IMR-90 (cell line): ENCODE data around the gene IFIT2. TPM values are rescaled to one million over a fixed set of nuclear protein-coding genes. Genes with fewer than 3 reads are reported as not detected.

Experiments
- ATAC-seq: fragments of 200-7000 bp; cut with Tn5 transposase; 2 replicates; pipeline ENCODE4 v1.9.1; 2020; ENCODE audit warnings: low read depth, mild to moderate bottlenecking, moderate library complexity
- BruUV-seq: library from RNA; stranded (reverse); fragments of 400-500 nt; replicated peaks from 2 replicates; lab custom pipeline; 2021; lab: Mats Ljungman, UMichigan
- CTCF ChIA-PET: fragments of 300-600 bp; formaldehyde crosslinking; extraction: SDS; loops from one replicate; lab custom pipeline; 2021; ENCODE audit warnings: antibody characterized with exemption; lab: Yijun Ruan, JAX
- POLR2A ChIA-PET: fragments of 300-600 bp; sonication (Branson Sonifier 250); formaldehyde crosslinking; loops from one replicate; lab custom pipeline; 2022; ENCODE audit warnings: antibody characterized with exemption; ENCODE audit not compliant: unreplicated experiment; lab: Charles Lee
- DNase-seq: peaks from one replicate; pipeline ENCODE4 v3.0.0; 2013
- H2AFZ ChIP-seq: replicated peaks from 2 replicates; pipeline ENCODE3; 2013; ENCODE audit warnings: low read length, mild to moderate bottlenecking; ENCODE audit not compliant: poor library complexity
- H2AK5ac ChIP-seq: 2 replicates; pipeline ENCODE4 v1.6.1; 2013; ENCODE audit warnings: low read depth, low read length, inconsistent platforms
- H2AK9ac ChIP-seq: replicated peaks from 2 replicates; pipeline ENCODE3; 2013; ENCODE audit warnings: mild to moderate bottlenecking, low read depth, low read length, moderate library complexity; ENCODE audit not compliant: poor library complexity
- H2BK120ac ChIP-seq: 2 replicates; pipeline ENCODE4 v1.6.1; 2013; ENCODE audit warnings: low read depth, low read length, inconsistent platforms
- H2BK15ac ChIP-seq: 3 replicates; pipeline ENCODE4 v1.6.1; 2013; ENCODE audit warnings: low read depth, low read length, inconsistent platforms
- H2BK20ac ChIP-seq: 2 replicates; pipeline ENCODE4 v1.6.1; 2013; ENCODE audit warnings: low read depth, mild to moderate bottlenecking, inconsistent platforms, low read length, moderate library complexity
- H2BK5ac ChIP-seq: 2 replicates; pipeline ENCODE4 v1.6.1; 2013; ENCODE audit warnings: mild to moderate bottlenecking, low read depth, low read length, inconsistent platforms; ENCODE audit not compliant: poor library complexity, severe bottlenecking
- H3K14ac ChIP-seq: replicated peaks from 2 replicates; pipeline ENCODE4 v1.6.1; 2013; ENCODE audit warnings: low read depth, low read length, inconsistent platforms
- H3K18ac ChIP-seq: 2 replicates; pipeline ENCODE4 v1.6.1; 2013; ENCODE audit warnings: low read depth, low read length, control low read depth
- H3K23ac ChIP-seq: 2 replicates; pipeline ENCODE4 v1.6.1; 2013; ENCODE audit warnings: low read depth, low read length, inconsistent platforms
- H3K27ac ChIP-seq: 2 replicates; pipeline ENCODE4 v1.5.1; 2013; ENCODE audit warnings: mild to moderate bottlenecking, control low read depth, low read length; ENCODE audit not compliant: insufficient read depth
- H3K27me3 ChIP-seq: 2 replicates; pipeline ENCODE4 v1.6.1; 2013; ENCODE audit warnings: low read length; ENCODE audit not compliant: control insufficient read depth, insufficient read depth
- H3K36me3 ChIP-seq: 2 replicates; pipeline ENCODE4 v1.6.1; 2013; ENCODE audit warnings: low read length, mixed read lengths; ENCODE audit not compliant: control insufficient read depth, insufficient read depth
- H3K4ac ChIP-seq: 2 replicates; pipeline ENCODE4 v1.6.1; 2013; ENCODE audit warnings: low read depth, low read length, inconsistent platforms
- H3K4me1 ChIP-seq: 2 replicates; pipeline ENCODE4 v1.6.1; 2013; ENCODE audit warnings: low read length, mixed read lengths; ENCODE audit not compliant: control insufficient read depth, insufficient read depth
- H3K4me2 ChIP-seq: 2 replicates; pipeline ENCODE4 v1.6.1; 2013; ENCODE audit warnings: low read depth, mild to moderate bottlenecking, control low read depth, low read length, moderate library complexity
- H3K4me3 ChIP-seq: 2 replicates; pipeline ENCODE4 v1.5.1; 2013; ENCODE audit warnings: low read depth, mild to moderate bottlenecking, control low read depth, low read length, moderate library complexity; ENCODE audit not compliant: insufficient read depth
- H3K56ac ChIP-seq: 2 replicates; pipeline ENCODE4 v1.6.1; 2013; ENCODE audit warnings: low read length, inconsistent platforms; ENCODE audit not compliant: insufficient read depth; ENCODE audit errors: extremely low read depth
- H3K79me1 ChIP-seq, 2 experiments: 2 replicates each; pipeline ENCODE4 v1.6.1; 2013; ENCODE audit warnings: low read length in 2 of 2, inconsistent platforms in 1 of 2, low read depth in 1 of 2
- H3K9ac ChIP-seq: 2 replicates; pipeline ENCODE4 v1.6.1; 2013; ENCODE audit warnings: low read depth, low read length, control low read depth
- H3K9me1 ChIP-seq: 2 replicates; pipeline ENCODE4 v1.6.1; 2013; ENCODE audit warnings: low read length, inconsistent platforms; ENCODE audit not compliant: insufficient read depth
- H3K9me3 ChIP-seq: 2 replicates; pipeline ENCODE4 v1.6.1; 2013; ENCODE audit warnings: low read length; ENCODE audit not compliant: control insufficient read depth, insufficient read depth
- H4K20me1 ChIP-seq: 2 replicates; pipeline ENCODE4 v1.6.1; 2013; ENCODE audit warnings: low read length, inconsistent platforms; ENCODE audit not compliant: insufficient read depth
- H4K5ac ChIP-seq: 2 replicates; pipeline ENCODE4 v1.6.1; 2013; ENCODE audit warnings: mild to moderate bottlenecking, low read depth, low read length, control low read depth
- H4K8ac ChIP-seq, 2 experiments: 2 replicates each; pipeline ENCODE4 v1.6.1; 2013; ENCODE audit warnings: low read depth in 2 of 2, low read length in 2 of 2, control low read depth in 1 of 2, inconsistent platforms in 1 of 2
- H4K91ac ChIP-seq: 2 replicates; pipeline ENCODE4 v1.6.1; 2013; ENCODE audit warnings: low read depth, low read length, inconsistent platforms; ENCODE audit not compliant: insufficient read depth
- BHLHE40 ChIP-seq: fragments of 150-350 bp; IDR thresholded peaks from 2 replicates; pipeline ENCODE4 v1.6.1; 2016; ENCODE audit warnings: mild to moderate bottlenecking, low read depth, low read length
- CEBPB ChIP-seq: IDR thresholded peaks from 2 replicates; pipeline ENCODE4 v1.6.1; 2012; ENCODE audit warnings: low read depth, low read length, improper control_type of control experiment
- CHD1 ChIP-seq: IDR thresholded peaks from 2 replicates; pipeline ENCODE4 v1.6.1; 2012; ENCODE audit warnings: low read depth, low read length, improper control_type of control experiment
- CTCF ChIP-seq: conservative IDR thresholded peaks from 2 replicates; pipeline ENCODE4 v1.5.1; 2012; ENCODE audit warnings: mild to moderate bottlenecking, low read depth, low read length, improper control_type of control experiment
- ELK1 ChIP-seq: fragments of 150-350 bp; IDR thresholded peaks from 2 replicates; pipeline ENCODE4 v1.6.1; 2016; ENCODE audit warnings: low read depth, mild to moderate bottlenecking, low read length, moderate library complexity, borderline replicate concordance
- FOS ChIP-seq: fragments of 150-350 bp; IDR thresholded peaks from 2 replicates; pipeline ENCODE4 v1.6.1; 2016; ENCODE audit warnings: low read depth, low read length
- MAFK ChIP-seq: IDR thresholded peaks from 2 replicates; pipeline ENCODE4 v1.6.1; 2012; ENCODE audit warnings: low read depth, low read length, improper control_type of control experiment
- NFE2L2 ChIP-seq: fragments of 150-350 bp; IDR thresholded peaks from 2 replicates; pipeline ENCODE4 v1.6.1; 2016; ENCODE audit warnings: low read depth, mild to moderate bottlenecking, low read length
- POLR2A ChIP-seq: IDR thresholded peaks from 2 replicates; pipeline ENCODE4 v1.6.1; 2012; ENCODE audit warnings: mild to moderate bottlenecking, low read depth, low read length
- RAD21 ChIP-seq: IDR thresholded peaks from 2 replicates; pipeline ENCODE4 v1.6.1; 2012; ENCODE audit warnings: low read length, improper control_type of control experiment
- RCOR1 ChIP-seq: IDR thresholded peaks from 2 replicates; pipeline ENCODE4 v1.6.1; 2012; ENCODE audit warnings: mild to moderate bottlenecking, low read length, improper control_type of control experiment; ENCODE audit not compliant: insufficient replicate concordance
- SMC3 ChIP-seq: fragments of 150-350 bp; IDR thresholded peaks from 2 replicates; pipeline ENCODE4 v1.6.1; 2016; ENCODE audit warnings: low read depth, mild to moderate bottlenecking, antibody characterized with exemption, low read length, moderate library complexity
- USF2 ChIP-seq: fragments of 150-350 bp; IDR thresholded peaks from 2 replicates; pipeline ENCODE4 v1.6.1; 2017; ENCODE audit warnings: mild to moderate bottlenecking, antibody characterized with exemption, low read length, low read depth
- WGBS, 2 experiments: methylation state at CpG; one replicate each; pipeline versions ENCODE4 v1.1.5 to v1.1.7; 2013; ENCODE audit warnings: missing lambda C conversion rate in 2 of 2; ENCODE audit not compliant: insufficient read length in 1 of 2; ENCODE audit errors: extremely low coverage in 2 of 2; 5-methylcytosine and 5-hydroxymethylcytosine counted together
- dilution Hi-C: fragments of 300-500 bp; cut with HindIII; formaldehyde crosslinking; loops from one replicate; pipeline ENCODE4 v1.14.3; 2018; ENCODE audit warnings: low sequenced_read_pairs; ENCODE audit not compliant: unreplicated experiment
- in situ Hi-C: fragments of 300-500 bp; cut with MboI; formaldehyde crosslinking; loops from 3 replicates; pipeline ENCODE4 v1.14.3; 2019; ENCODE audit warnings: low sequenced_read_pairs, inconsistent platforms, mixed read lengths
- intact Hi-C: fragments of 100-400 bp; cut with micrococcal nuclease; formaldehyde crosslinking; loops from 2 replicates; pipeline ENCODE4 v1.10.0; 2022
- polyA plus RNA-seq, 3 experiments: library from polyadenylated mRNA; depleted of rRNA; stranded (reverse); fragments of >200 nt; gene quantifications; 2 replicates each; pipeline ENCODE4 v1.2.3, GENCODE V29; 2012; ENCODE audit warnings: low replicate concordance in 1 of 3
- total RNA-seq: library from RNA; depleted of rRNA; stranded (reverse); fragments of >200 nt; gene quantifications from 2 replicates; pipeline ENCODE4 v1.2.3, GENCODE V29; 2012

IFIT2 gene
- total and polyA plus RNA-seq, 2 of the 4 experiments (the other 2 are of a cell fraction), result 1.1 to 2.2 TPM

- no peak for TF ChIP-seq RAD21
- no peak for TF ChIP-seq SMC3
- no peak for TF ChIP-seq CHD1
Observed at GRCh38 chr10:89262086-89263051, 39.5 kb upstream of the IFIT2 start (continued).

GRCh38 chr10:89263091-89263490, 38.8 kb upstream of the IFIT2 start:
- CTCF ChIA-PET, result no interaction called here
- in situ Hi-C loops (no loop called here), intact Hi-C loops (no loop called here), dilution Hi-C loops (no loop called here)
- no peaks in the 10 kb centered on the region for H4K20me1 ChIP-seq
- H3K9me1 ChIP-seq, result no peaks in the 10 kb centered on the region
- POLR2A ChIA-PET, result no interaction called here
- H2BK15ac ChIP-seq, result 0 out of 3 replicates have a peak overlapping the region, but pooled peaks have one; percentile 5
- H3K27ac ChIP-seq, result no peak overlapping the region
- no peak overlapping the region; the same call in 1 of the 2 replicates for H3K4ac ChIP-seq
- H3K9me3 ChIP-seq, result no peaks in the 10 kb centered on the region
- WGBS, 2 experiments, result no CpG with 5 or more reads among the region's 1 CpG
- H2BK5ac ChIP-seq, result no peak overlapping the region
- H3K4me2 ChIP-seq, result no peak overlapping the region
- BruUV-seq, result no TSS peak
- no peak overlapping the region for H4K5ac ChIP-seq
- no peak overlapping the region for H3K14ac ChIP-seq
- H2AFZ ChIP-seq, result no peak overlapping the region
- H3K27me3 ChIP-seq, result no peaks in the 10 kb centered on the region
- H3K56ac ChIP-seq, result no peak overlapping the region
- no peak overlapping the region for H2AK5ac ChIP-seq
- H4K8ac ChIP-seq, result peak overlapping the region in 1 of 2 experiments; percentile 16; a peak in 1 of 4 replicates
- H3K36me3 ChIP-seq, result no peaks in the 10 kb centered on the region
- no peak overlapping the region for H3K18ac ChIP-seq
- no peak overlapping the region for H2AK9ac ChIP-seq
- no peak overlapping the region for H3K23ac ChIP-seq
- no peak overlapping the region for H3K4me3 ChIP-seq
- DNase-seq (no peak), ATAC-seq (no peak)
- peak overlapping the region; percentile 30; the same call in 1 of the 2 replicates for H2BK20ac ChIP-seq
- no peak overlapping the region for H2BK120ac ChIP-seq
- H3K9ac ChIP-seq, result no peak overlapping the region
- H4K91ac ChIP-seq, result no peak overlapping the region
- H3K79me1 ChIP-seq, result no peaks in the 10 kb centered on the region
- peaks cover 7% of the 10 kb centered on the region for H3K4me1 ChIP-seq
- TF ChIP-seq BHLHE40, result no peak
- no peak for TF ChIP-seq CEBPB
- no peak for TF ChIP-seq FOS
- TF ChIP-seq MAFK, result no peak
- TF ChIP-seq ELK1, result no peak
- TF ChIP-seq CTCF, result no peak
- TF ChIP-seq SMC3, result no peak
- TF ChIP-seq NFE2L2, result no peak
- TF ChIP-seq POLR2A, result no peak
- no peak for TF ChIP-seq RCOR1
- TF ChIP-seq RAD21, result no peak
- no peak for TF ChIP-seq USF2
